GM20000 (cell line): Measurements from ENCODE around the gene SPTBN2.

Source experiments
- DNase-seq: peaks from one replicate; pipeline ENCODE4 v3.0.0; 2012; ENCODE audit warnings: low spot score
- TF ChIP-seq, protein P1 (sequence below): IDR thresholded peaks from 2 replicates; pipeline ENCODE4 v1.5.1; 2012; ENCODE audit warnings: mild to moderate bottlenecking, control low read depth; ENCODE audit errors: extremely low read depth, missing control alignments

The SPTBN2 gene

GRCh38 chr11:66683877-66684276 lies 45.1 kb downstream of the SPTBN2 start:
- TF ChIP-seq, protein P1, sequence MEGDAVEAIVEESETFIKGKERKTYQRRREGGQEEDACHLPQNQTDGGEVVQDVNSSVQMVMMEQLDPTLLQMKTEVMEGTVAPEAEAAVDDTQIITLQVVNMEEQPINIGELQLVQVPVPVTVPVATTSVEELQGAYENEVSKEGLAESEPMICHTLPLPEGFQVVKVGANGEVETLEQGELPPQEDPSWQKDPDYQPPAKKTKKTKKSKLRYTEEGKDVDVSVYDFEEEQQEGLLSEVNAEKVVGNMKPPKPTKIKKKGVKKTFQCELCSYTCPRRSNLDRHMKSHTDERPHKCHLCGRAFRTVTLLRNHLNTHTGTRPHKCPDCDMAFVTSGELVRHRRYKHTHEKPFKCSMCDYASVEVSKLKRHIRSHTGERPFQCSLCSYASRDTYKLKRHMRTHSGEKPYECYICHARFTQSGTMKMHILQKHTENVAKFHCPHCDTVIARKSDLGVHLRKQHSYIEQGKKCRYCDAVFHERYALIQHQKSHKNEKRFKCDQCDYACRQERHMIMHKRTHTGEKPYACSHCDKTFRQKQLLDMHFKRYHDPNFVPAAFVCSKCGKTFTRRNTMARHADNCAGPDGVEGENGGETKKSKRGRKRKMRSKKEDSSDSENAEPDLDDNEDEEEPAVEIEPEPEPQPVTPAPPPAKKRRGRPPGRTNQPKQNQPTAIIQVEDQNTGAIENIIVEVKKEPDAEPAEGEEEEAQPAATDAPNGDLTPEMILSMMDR: no peak
- DNase-seq: no peak

DNA sequence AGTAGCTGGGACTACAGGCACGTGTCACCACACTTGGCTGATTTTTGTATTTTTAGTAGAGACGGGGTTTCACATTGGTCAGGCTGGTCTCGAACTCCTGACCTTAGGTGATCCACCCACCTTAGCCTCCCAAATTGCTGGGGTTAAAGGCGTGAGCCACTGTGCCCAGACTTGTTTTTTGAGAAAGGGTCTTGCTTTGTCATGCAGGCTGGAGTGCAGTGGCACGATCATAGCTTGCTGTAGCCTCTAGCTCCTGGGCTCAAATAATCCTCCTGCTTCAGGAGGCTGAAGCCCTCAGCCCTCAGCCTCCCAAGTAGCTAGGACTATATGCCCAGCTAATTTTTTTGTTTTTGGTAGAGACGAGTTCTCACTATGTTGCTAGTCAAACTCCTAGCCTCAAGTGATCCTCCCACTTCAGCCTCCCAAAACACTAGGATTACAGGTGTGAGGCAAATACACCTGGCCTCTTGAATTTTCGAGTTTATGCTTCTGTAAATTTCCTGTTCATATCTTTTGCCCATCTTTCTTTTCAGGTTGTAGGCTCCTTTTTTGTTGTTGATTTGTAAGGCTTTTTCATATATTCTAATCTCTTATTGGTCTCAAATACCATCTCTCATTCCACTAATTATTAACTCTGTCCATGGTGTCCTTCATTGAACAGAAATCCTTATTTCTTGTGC lies 47.9 kb downstream of the SPTBN2 start:
- DNase-seq: no peak
- TF ChIP-seq, protein P1: no peak

DNA sequence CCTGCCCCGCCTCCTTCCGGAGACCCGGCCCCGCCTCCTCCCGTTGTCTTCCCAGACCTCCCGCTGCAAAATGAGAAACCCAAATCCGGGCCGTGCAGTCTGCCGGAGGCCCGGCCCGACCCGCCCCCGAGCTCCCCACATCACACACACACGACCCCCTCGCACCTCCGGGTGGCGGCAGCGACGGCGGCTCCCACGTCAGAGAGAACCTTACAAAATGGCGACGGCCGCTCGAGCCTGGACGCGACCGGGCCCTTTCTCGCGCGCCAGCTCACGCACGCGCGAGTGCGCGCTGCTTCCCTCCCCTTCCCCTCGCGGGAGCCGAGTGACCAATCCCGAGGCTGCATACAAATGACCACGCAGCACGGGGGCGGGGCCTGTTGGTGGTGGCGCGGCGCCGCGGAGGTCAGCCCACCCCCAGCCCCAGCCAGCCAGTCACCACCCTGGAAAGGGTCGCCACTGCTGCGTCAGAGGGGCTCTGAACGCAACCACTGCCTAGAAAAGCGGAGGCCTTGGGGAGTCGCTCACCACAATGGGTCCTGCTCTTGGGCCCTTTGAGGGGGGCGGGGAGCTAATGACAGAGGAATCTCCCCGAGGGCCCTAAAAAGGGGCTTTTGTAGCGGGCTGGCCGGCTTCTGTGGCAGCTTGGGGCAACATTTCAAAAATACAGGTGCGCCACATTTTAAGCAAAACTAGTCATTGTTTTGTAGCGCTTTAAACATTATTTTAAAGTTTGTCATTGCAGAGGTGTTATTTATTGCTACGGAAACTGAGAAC lies 51.2 kb downstream of the SPTBN2 start, which contains the start of gene RBM4B:
TSS of gene RBM4B (minus strand) at position 289 of the 777 bp plus-strand sequence. CDS start 808 bp downstream, outside the sequence.
- DNase-seq: peak; percentile 97
- TF ChIP-seq, protein P1: no peak

DNA sequence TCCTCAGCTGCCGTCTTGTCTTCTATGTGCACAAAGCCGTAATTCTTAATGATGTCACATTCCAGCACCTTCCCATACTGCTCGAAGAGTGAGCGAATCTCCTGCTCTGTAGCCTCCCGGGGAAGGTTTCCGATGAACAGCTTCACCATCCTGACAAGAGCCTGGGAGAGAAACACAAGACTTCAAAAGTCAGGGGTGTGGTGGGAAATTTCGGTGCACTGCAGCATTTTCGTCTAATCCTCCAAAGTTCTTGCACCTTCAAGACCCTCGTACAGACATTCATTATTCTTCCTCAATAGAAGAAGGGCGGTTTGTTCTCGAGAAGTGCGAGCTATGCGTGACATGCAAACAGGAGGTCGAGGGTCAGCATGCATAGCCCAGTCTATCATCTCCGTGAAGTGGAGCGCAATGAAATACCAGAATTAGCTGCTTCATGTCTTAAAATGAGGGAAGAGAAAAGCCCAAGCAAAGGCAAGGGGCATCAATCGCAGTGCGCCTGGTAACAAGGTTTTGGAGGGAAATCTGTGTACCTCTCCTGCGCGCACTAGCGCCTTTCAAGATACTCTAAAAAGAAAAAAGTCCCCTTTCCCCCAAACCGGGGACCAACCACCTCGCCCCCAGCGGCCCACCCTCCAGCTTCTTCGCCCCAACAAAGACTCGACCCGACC lies 52.0 kb downstream of the SPTBN2 start:
- no peak for DNase-seq

GRCh38 chr11:66676282-66676919 lies 52.6 kb downstream of the SPTBN2 start:
- TF ChIP-seq, protein P1: no peak
- no peak for DNase-seq

More for the DNA sequence above, 52.0 kb downstream of the SPTBN2 start:
- TF ChIP-seq, protein P1: no peak

DNA sequence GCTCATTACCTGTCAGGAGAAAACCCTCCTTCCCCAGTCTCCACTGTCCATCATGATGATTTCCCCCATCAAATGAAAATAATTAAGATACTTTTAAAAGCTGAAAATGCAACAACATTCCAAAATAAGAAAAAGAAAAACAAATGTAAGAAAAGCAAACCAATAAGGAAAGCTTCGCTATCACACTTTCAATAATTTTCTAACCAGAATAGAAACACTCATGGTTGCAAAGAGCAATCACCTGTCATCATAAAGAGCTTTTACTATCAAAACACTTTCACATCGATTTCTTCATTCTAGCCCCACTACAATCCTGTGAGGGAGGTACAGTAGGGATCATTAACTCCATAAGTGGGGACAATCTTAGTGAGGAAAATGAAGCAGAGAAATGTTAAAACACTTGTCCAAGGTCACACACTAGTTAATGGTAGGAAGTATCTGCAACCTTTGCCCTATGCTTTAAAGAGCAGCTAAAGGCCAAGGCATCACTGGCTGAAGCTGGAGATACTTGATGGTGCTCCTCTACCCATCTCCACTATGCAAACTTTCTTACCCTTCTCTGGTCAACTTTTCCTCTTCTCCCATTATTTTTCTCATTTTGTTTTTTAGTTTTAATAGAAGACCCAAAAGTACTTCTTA lies 53.9 kb downstream of the SPTBN2 start:
- DNase-seq: no peak
- TF ChIP-seq, protein P1: no peak
